Loucy (cell line): ENCODE measurements around the gene NHSL2.

Experiments
- H2AFZ ChIP-seq: fragments of 200-600 bp; sonication (generic); 2 replicates; pipeline ENCODE4 v1.6.0; 2016; ENCODE audit warnings: antibody characterized with exemption, mild to moderate bottlenecking, low read length, moderate library complexity
- H3F3A ChIP-seq: fragments of 200-600 bp; 2 replicates; pipeline ENCODE4 v1.6.0; 2016; ENCODE audit warnings: antibody characterized with exemption, low read depth, mild to moderate bottlenecking
- H3K27me3 ChIP-seq: fragments of 200-600 bp; sonication (generic); 2 replicates; pipeline ENCODE4 v1.6.1; 2014; ENCODE audit warnings: low read length, mild to moderate bottlenecking; ENCODE audit not compliant: insufficient read depth, poor library complexity, severe bottlenecking
- H3K36me3 ChIP-seq: fragments of 200-600 bp; sonication (generic); 2 replicates; pipeline ENCODE4 v1.6.1; 2016; ENCODE audit warnings: low read length; ENCODE audit not compliant: insufficient read depth
- H3K4me1 ChIP-seq: fragments of 200-600 bp; sonication (generic); 2 replicates; pipeline ENCODE4 v1.5.1; 2014; ENCODE audit warnings: low read length, mild to moderate bottlenecking; ENCODE audit not compliant: insufficient read depth, poor library complexity, severe bottlenecking
- H3K4me2 ChIP-seq: fragments of 200-600 bp; sonication (generic); 2 replicates; pipeline ENCODE4 v1.6.0; 2014; ENCODE audit warnings: antibody characterized with exemption, low read length, low read depth, mild to moderate bottlenecking; ENCODE audit not compliant: poor library complexity, severe bottlenecking
- H3K4me3 ChIP-seq: fragments of 200-600 bp; sonication (generic); 2 replicates; pipeline ENCODE4 v1.5.1; 2014; ENCODE audit warnings: low read length, mild to moderate bottlenecking, mixed read lengths; ENCODE audit not compliant: poor library complexity, severe bottlenecking
- H3K79me2 ChIP-seq: fragments of 200-600 bp; sonication (generic); 2 replicates; pipeline ENCODE4 v1.6.1; 2014; ENCODE audit warnings: low read length; ENCODE audit not compliant: insufficient read depth
- H3K9ac ChIP-seq: fragments of 200-600 bp; sonication (generic); 2 replicates; pipeline ENCODE4 v1.6.0; 2014; ENCODE audit warnings: mild to moderate bottlenecking, low read depth, low read length, moderate library complexity; ENCODE audit not compliant: poor library complexity, severe bottlenecking
- H3K9me2 ChIP-seq: fragments of 200-600 bp; sonication (generic); replicated peaks from 2 replicates; pipeline ENCODE4 v1.6.1; 2016; ENCODE audit warnings: low read depth, low read length, mixed read lengths
- H3K9me3 ChIP-seq: fragments of 200-600 bp; sonication (generic); 2 replicates; pipeline ENCODE4 v1.6.1; 2014; ENCODE audit warnings: mild to moderate bottlenecking, antibody characterized with exemption, low read length, low read depth; ENCODE audit not compliant: insufficient read depth
- H4K20me1 ChIP-seq: fragments of 200-600 bp; sonication (generic); 2 replicates; pipeline ENCODE4 v1.6.0; 2014; ENCODE audit warnings: antibody characterized with exemption, low read length, mild to moderate bottlenecking; ENCODE audit not compliant: insufficient read depth, poor library complexity, severe bottlenecking
- EZH2phosphoT487 ChIP-seq: fragments of 200-600 bp; IDR thresholded peaks from 2 replicates; pipeline ENCODE4 v1.6.1; 2018; ENCODE audit warnings: antibody characterized with exemption, mild to moderate bottlenecking, moderate library complexity, borderline replicate concordance
- TF ChIP-seq, protein P1 (sequence below): fragments of 200-600 bp; sonication (generic); conservative IDR thresholded peaks from 2 replicates; pipeline ENCODE4 v1.5.1; 2014; ENCODE audit warnings: mild to moderate bottlenecking, antibody characterized with exemption, low read length

Gene NHSL2

DNA sequence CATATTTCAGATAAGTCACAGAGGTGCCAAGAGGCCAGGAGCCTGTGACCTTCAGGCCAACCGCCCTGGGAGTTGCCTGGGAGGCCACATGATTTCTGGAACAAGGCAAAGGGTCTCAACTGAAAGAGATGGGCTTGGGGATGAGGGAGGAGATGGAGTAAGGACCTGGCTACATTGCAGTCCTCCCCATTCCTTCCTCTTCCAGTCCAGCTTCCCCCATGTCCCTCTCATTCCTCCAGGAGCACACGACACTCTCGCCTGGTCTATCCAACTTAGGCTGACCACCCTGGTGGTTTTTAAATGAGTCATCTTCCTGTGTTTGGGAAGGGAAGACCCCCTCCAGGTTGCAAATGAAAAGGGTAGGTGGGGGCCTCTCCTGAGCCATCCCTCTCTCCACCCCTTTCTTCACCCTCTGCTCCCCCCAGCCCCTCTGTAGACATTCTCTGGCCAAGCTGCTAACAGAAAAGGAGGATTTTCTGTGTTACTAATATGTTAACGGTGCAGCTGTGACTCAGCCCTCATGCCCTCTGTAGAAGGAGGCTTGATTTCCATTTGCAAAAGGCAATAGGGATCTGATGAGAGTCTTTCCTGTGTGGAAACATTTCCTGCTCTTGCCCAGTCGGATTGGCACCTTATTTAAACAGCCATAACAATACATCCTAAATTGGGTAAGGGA is 141.9 kb downstream of the NHSL2 start:
- no peaks in the 10 kb centered on the region for H4K20me1 ChIP-seq
- no peaks in the 10 kb centered on the region for H3K36me3 ChIP-seq
- H2AFZ ChIP-seq, result no peak overlapping the region
- no peak overlapping the region for H3K4me3 ChIP-seq
- no peaks in the 10 kb centered on the region for H3F3A ChIP-seq
- TF ChIP-seq, protein P1, sequence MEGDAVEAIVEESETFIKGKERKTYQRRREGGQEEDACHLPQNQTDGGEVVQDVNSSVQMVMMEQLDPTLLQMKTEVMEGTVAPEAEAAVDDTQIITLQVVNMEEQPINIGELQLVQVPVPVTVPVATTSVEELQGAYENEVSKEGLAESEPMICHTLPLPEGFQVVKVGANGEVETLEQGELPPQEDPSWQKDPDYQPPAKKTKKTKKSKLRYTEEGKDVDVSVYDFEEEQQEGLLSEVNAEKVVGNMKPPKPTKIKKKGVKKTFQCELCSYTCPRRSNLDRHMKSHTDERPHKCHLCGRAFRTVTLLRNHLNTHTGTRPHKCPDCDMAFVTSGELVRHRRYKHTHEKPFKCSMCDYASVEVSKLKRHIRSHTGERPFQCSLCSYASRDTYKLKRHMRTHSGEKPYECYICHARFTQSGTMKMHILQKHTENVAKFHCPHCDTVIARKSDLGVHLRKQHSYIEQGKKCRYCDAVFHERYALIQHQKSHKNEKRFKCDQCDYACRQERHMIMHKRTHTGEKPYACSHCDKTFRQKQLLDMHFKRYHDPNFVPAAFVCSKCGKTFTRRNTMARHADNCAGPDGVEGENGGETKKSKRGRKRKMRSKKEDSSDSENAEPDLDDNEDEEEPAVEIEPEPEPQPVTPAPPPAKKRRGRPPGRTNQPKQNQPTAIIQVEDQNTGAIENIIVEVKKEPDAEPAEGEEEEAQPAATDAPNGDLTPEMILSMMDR, result no peak
- no peak for TF ChIP-seq EZH2phosphoT487
- H3K9me3 ChIP-seq, result no peaks in the 10 kb centered on the region
- H3K4me2 ChIP-seq, result no peak overlapping the region
- no peaks in the 10 kb centered on the region for H3K79me2 ChIP-seq
- no peaks in the 10 kb centered on the region for H3K9me2 ChIP-seq
- no peaks in the 10 kb centered on the region for H3K27me3 ChIP-seq
- H3K4me1 ChIP-seq, result peaks cover 24% of the 10 kb centered on the region
- H3K9ac ChIP-seq, result no peak overlapping the region

DNA sequence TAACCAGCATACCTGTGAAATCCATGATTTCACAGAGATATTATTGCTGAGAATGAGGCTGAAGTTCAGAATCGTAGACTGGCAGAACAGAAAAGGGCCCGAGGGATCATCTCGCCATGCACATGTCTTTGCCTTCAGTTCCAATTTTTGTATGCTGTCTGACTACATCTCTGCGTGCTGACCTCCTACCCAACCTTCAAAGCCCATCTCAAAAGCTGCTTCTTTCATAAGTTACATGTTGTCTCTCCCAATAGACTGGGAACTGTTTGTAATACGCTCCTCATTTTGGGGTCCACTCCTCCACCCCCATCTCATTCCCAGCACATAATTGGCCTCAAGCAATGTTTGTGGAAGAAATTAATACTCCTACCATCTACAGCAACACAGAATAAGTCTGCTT is 142.9 kb downstream of the NHSL2 start:
- Histone ChIP-seq H3K4me3 (no peak overlapping the region), H3K4me2 (no peak overlapping the region), H3K27me3 (no peaks in the 10 kb centered on the region), H3K79me2 (no peaks in the 10 kb centered on the region), H2AFZ (no peak overlapping the region), H3K9ac (no peak overlapping the region), H3K9me2 (no peaks in the 10 kb centered on the region), H3F3A (no peaks in the 10 kb centered on the region), H4K20me1 (no peaks in the 10 kb centered on the region), H3K36me3 (no peaks in the 10 kb centered on the region), H3K4me1 (peaks cover 22% of the 10 kb centered on the region), H3K9me3 (no peaks in the 10 kb centered on the region)
- TF ChIP-seq, protein P1, result no peak
- TF ChIP-seq EZH2phosphoT487, result no peak

DNA sequence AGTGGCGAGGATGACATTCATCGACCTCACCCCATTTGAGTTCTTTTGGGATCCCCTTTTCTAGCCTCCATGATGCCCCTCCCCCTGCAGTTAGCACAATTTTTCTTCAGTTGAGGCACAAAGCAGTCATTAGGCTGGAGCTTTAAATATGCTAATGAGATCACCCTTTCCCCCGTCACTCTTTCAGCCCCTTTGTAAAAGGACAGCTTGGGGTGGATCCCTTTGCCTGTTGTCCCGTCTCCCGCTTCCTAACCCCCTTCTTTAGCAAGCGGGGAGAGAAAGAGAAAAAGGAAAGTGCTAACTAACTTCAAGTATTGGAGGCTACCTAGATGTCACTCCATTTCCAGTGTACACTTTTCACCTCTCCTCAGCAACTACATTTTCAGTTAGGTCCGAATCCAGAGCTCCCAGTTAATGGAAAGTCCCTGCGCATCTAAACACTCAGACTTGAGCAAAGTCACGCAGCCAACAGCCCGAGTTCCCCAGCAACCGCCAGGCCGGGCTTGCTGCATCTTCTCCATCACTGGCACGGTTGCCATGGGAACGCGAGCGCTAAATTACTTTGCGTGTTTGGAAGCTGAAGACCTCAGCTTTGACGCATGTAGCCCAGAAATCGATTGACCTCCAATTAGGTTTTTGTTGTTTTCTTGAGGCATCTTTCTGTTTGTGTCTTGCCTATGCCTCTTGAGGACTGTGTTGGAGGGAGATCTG is 144.3 kb downstream of the NHSL2 start:
- no peaks in the 10 kb centered on the region for H4K20me1 ChIP-seq
- H3K9me2 ChIP-seq, result no peaks in the 10 kb centered on the region
- TF ChIP-seq EZH2phosphoT487, result no peak
- TF ChIP-seq, protein P1, result no peak
- H3K4me1 ChIP-seq, result peaks cover 16% of the 10 kb centered on the region
- H3K27me3 ChIP-seq, result no peaks in the 10 kb centered on the region
- H2AFZ ChIP-seq, result no peak overlapping the region
- no peaks in the 10 kb centered on the region for H3F3A ChIP-seq
- no peak overlapping the region for H3K9ac ChIP-seq
- H3K79me2 ChIP-seq, result no peaks in the 10 kb centered on the region
- H3K9me3 ChIP-seq, result no peaks in the 10 kb centered on the region
- no peaks in the 10 kb centered on the region for H3K36me3 ChIP-seq
- no peak overlapping the region for H3K4me2 ChIP-seq
- H3K4me3 ChIP-seq, result no peak overlapping the region
